SU-DHL-6 (cell line): ENCODE measurements around the gene SPSB1.

Experiments used
- H2AFZ ChIP-seq: fragments of 200-600 bp; sonication (generic); 2 replicates; pipeline ENCODE4 v1.6.1; 2014; ENCODE audit warnings: low read depth, mild to moderate bottlenecking, moderate library complexity, mixed read lengths, antibody characterized with exemption, low read length; ENCODE audit not compliant: severe bottlenecking
- H3F3A ChIP-seq: fragments of 200-600 bp; shearing (Covaris generic); 2 replicates; pipeline ENCODE4 v1.6.0; 2016; ENCODE audit warnings: antibody characterized with exemption, mild to moderate bottlenecking; ENCODE audit not compliant: insufficient read depth
- H3K27ac ChIP-seq: fragments of 200-600 bp; sonication (generic); 2 replicates; pipeline ENCODE4 v1.5.1; 2016; ENCODE audit warnings: low read depth, mild to moderate bottlenecking, low read length, moderate library complexity, mixed read lengths
- H3K27me3 ChIP-seq: fragments of 200-600 bp; sonication (generic), shearing (Covaris generic); 2 replicates; pipeline ENCODE4 v1.6.0; 2014; ENCODE audit warnings: mild to moderate bottlenecking, low read length
- H3K36me3 ChIP-seq: fragments of 200-600 bp; sonication (generic); 2 replicates; pipeline ENCODE4 v1.6.1; 2014; ENCODE audit warnings: mild to moderate bottlenecking, low read length, mixed read lengths
- H3K4me2 ChIP-seq: fragments of 300-600, 200-600 bp; shearing (Covaris generic), sonication (generic); 2 replicates; pipeline ENCODE4 v1.6.0; 2014; ENCODE audit warnings: low read length, low read depth, mild to moderate bottlenecking; ENCODE audit not compliant: poor library complexity, severe bottlenecking
- H3K4me3 ChIP-seq: fragments of 200-600 bp; sonication (generic); 2 replicates; pipeline ENCODE4 v1.5.1; 2014; ENCODE audit warnings: antibody characterized with exemption, low read length, mild to moderate bottlenecking, mixed read lengths; ENCODE audit not compliant: insufficient read depth, poor library complexity, severe bottlenecking
- H3K79me2 ChIP-seq: fragments of 200-600 bp; sonication (generic); 2 replicates; pipeline ENCODE4 v1.6.1; 2014; ENCODE audit warnings: mild to moderate bottlenecking, low read length, moderate library complexity; ENCODE audit not compliant: insufficient read depth
- H3K9ac ChIP-seq: fragments of 200-600 bp; sonication (generic); 2 replicates; pipeline ENCODE4 v1.7.0; 2014; ENCODE audit warnings: mild to moderate bottlenecking, low read length
- H3K9me2 ChIP-seq: fragments of 200-600 bp; sonication (generic); replicated peaks from 2 replicates; pipeline ENCODE4 v1.6.1; 2014; ENCODE audit warnings: low read length; ENCODE audit not compliant: insufficient read depth
- H3K9me3 ChIP-seq: fragments of 200-600 bp; sonication (generic); 2 replicates; pipeline ENCODE4 v1.6.1; 2014; ENCODE audit warnings: low read length, mixed read lengths; ENCODE audit not compliant: insufficient read depth
- H4K20me1 ChIP-seq: fragments of 200-600 bp; sonication (generic); 2 replicates; pipeline ENCODE4 v1.6.1; 2014; ENCODE audit warnings: low read depth, mild to moderate bottlenecking, antibody characterized with exemption, low read length, moderate library complexity, mixed read lengths
- CTCF ChIP-seq: fragments of 200-600 bp; sonication (generic); IDR thresholded peaks from one replicate; pipeline ENCODE4 v1.5.1; 2017; ENCODE audit warnings: antibody characterized with exemption, mild to moderate bottlenecking, low read length, moderate library complexity; ENCODE audit not compliant: insufficient read depth, poor library complexity, severe bottlenecking
- EZH2phosphoT487 ChIP-seq: fragments of 200-600 bp; sonication (generic), shearing (Covaris generic); conservative IDR thresholded peaks from 2 replicates; pipeline ENCODE4 v1.6.1; 2018; ENCODE audit warnings: mild to moderate bottlenecking, antibody characterized with exemption, low read length, moderate library complexity, mixed read lengths

The SPSB1 gene

GRCh38 chr1:9302745-9303524, 10.2 kb downstream of the SPSB1 start:
- no peak overlapping the region for H3K4me2 ChIP-seq

GRCh38 chr1:9303916-9304315, 11.2 kb downstream of the SPSB1 start:
- H2AFZ ChIP-seq = no peak overlapping the region
- H3K9ac ChIP-seq = no peak overlapping the region
- TF ChIP-seq CTCF (no peak), EZH2phosphoT487 (no peak)
- no peaks in the 10 kb centered on the region for H4K20me1 ChIP-seq
- no peak overlapping the region for H3K4me2 ChIP-seq
- no peaks in the 10 kb centered on the region for H3F3A ChIP-seq
- no peaks in the 10 kb centered on the region for H3K27me3 ChIP-seq
- no peaks in the 10 kb centered on the region for H3K9me2 ChIP-seq
- no peaks in the 10 kb centered on the region for H3K79me2 ChIP-seq
- H3K9me3 ChIP-seq = no peaks in the 10 kb centered on the region
- H3K27ac ChIP-seq = no peak overlapping the region
- H3K36me3 ChIP-seq = no peaks in the 10 kb centered on the region
- H3K4me3 ChIP-seq = no peak overlapping the region

More at GRCh38 chr1:9302745-9303524, 10.2 kb downstream of the SPSB1 start:
- H3K27me3 ChIP-seq = no peaks in the 10 kb centered on the region
- H2AFZ ChIP-seq = no peak overlapping the region
- H3K9me3 ChIP-seq = no peaks in the 10 kb centered on the region
- no peaks in the 10 kb centered on the region for H3F3A ChIP-seq
- no peak overlapping the region for H3K9ac ChIP-seq
- H4K20me1 ChIP-seq = no peaks in the 10 kb centered on the region
- no peak overlapping the region for H3K4me3 ChIP-seq
- no peak overlapping the region for H3K27ac ChIP-seq
- no peaks in the 10 kb centered on the region for H3K79me2 ChIP-seq
- no peaks in the 10 kb centered on the region for H3K36me3 ChIP-seq
- H3K9me2 ChIP-seq = no peaks in the 10 kb centered on the region
- TF ChIP-seq EZH2phosphoT487 = no peak
- TF ChIP-seq CTCF = no peak

- no peaks in the 10 kb centered on the region for H3K9me2 ChIP-seq
- H3K27ac ChIP-seq = no peak overlapping the region
- TF ChIP-seq CTCF = no peak
- no peak for TF ChIP-seq EZH2phosphoT487
- H3F3A ChIP-seq = no peaks in the 10 kb centered on the region
- H3K4me3 ChIP-seq = no peak overlapping the region
- no peaks in the 10 kb centered on the region for H4K20me1 ChIP-seq
- no peaks in the 10 kb centered on the region for H3K79me2 ChIP-seq
- H3K4me2 ChIP-seq = no peak overlapping the region
- no peak overlapping the region for H2AFZ ChIP-seq
- no peaks in the 10 kb centered on the region for H3K27me3 ChIP-seq
- H3K9me3 ChIP-seq = no peaks in the 10 kb centered on the region
- H3K36me3 ChIP-seq = no peaks in the 10 kb centered on the region
- no peak overlapping the region for H3K9ac ChIP-seq
These were observed 12.5 kb downstream of the SPSB1 start for GRCh38 chr1:9305216-9305615.
